ENCODE results near the gene PATL1. TPM values are rescaled to one million over a fixed set of nuclear protein-coding genes. Genes with fewer than 3 reads are reported as not detected.

The PATL1 gene
- total RNA-seq, 1 experiment from 2014 or later = 31.9 TPM

DNA sequence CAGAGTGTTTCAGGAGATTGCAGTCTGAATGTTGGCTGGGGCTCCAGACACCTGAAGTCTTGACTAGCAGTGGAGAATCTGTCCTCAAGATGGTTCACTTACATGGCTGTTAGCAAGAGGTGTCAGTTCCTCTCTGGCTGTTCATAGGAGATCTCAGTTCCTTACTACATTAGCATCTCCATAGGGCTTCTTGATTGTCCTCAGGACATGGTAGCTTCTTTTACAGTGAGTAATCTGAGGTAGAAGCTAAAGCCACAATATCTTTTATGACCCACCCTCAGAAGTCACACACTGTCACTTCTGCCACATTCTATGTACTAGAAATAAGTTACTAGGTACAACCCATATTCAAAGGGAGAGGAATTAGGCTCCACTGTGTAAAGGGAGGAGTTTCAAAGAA lies 10.5 kb upstream of the PATL1 start:
- no peaks in the 10 kb centered on the region for H3K79me2 ChIP-seq (ENCODE audit: low read length)
- H3K4me1 ChIP-seq (ENCODE audit: low read length) = no peaks in the 10 kb centered on the region
- no peaks in the 10 kb centered on the region for H4K20me1 ChIP-seq (ENCODE audit: insufficient read depth, low read depth, low read length)
- no peaks in the 10 kb centered on the region for H3K9me3 ChIP-seq (ENCODE audit: low read length)
- no peak overlapping the region for H2AFZ ChIP-seq (ENCODE audit: low read length)
- no peak overlapping the region for H3K4me3 ChIP-seq (ENCODE audit: low read length)
- H3K9me2 ChIP-seq (replicated peaks; ENCODE audit: insufficient read depth, low read length) = no peaks in the 10 kb centered on the region
- no peaks in the 10 kb centered on the region for H3K36me3 ChIP-seq (ENCODE audit: insufficient read depth, low read length)
- no peak overlapping the region for H3K4me2 ChIP-seq (ENCODE audit: low read depth, low read length, poor library complexity, severe bottlenecking)
- no peak overlapping the region for H3K9ac ChIP-seq (ENCODE audit: low read length)
- H3K27ac ChIP-seq (ENCODE audit: low read length) = no peak overlapping the region
- no peaks in the 10 kb centered on the region for H3K27me3 ChIP-seq (ENCODE audit: low read length)
- no peak for DNase-seq

DNA sequence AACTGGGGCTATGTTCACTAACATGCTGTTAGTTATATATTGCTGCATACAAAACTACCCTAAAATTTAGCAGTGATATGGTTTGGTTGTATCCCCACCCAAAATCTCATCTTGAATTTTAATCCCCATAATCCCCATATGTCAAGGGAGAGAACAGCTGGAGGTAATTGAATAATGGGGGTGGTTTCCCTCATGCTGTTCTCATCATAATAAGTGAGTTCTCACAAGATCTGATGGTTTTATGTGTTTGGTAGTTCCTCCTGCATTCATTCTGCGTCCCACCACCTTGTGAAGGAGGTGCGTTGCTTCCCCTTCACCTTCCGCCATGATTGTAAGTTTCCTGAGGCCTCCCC lies 10.0 kb upstream of the PATL1 start:
- H3K4me2 ChIP-seq (ENCODE audit: low read depth, low read length, poor library complexity, severe bottlenecking) = no peak overlapping the region
- no peaks in the 10 kb centered on the region for H3K9me3 ChIP-seq (ENCODE audit: low read length)
- no peaks in the 10 kb centered on the region for H3K4me1 ChIP-seq (ENCODE audit: low read length)
- no peaks in the 10 kb centered on the region for H3K9me2 ChIP-seq (replicated peaks; ENCODE audit: insufficient read depth, low read length)
- no peaks in the 10 kb centered on the region for H3K79me2 ChIP-seq (ENCODE audit: low read length)
- no peaks in the 10 kb centered on the region for H4K20me1 ChIP-seq (ENCODE audit: insufficient read depth, low read depth, low read length)
- DNase-seq = no peak
- H3K9ac ChIP-seq (ENCODE audit: low read length) = no peak overlapping the region
- no peaks in the 10 kb centered on the region for H3K27me3 ChIP-seq (ENCODE audit: low read length)
- no peaks in the 10 kb centered on the region for H3K36me3 ChIP-seq (ENCODE audit: insufficient read depth, low read length)
- H2AFZ ChIP-seq (ENCODE audit: low read length) = no peak overlapping the region
- H3K4me3 ChIP-seq (ENCODE audit: low read length) = no peak overlapping the region
- H3K27ac ChIP-seq (ENCODE audit: low read length) = no peak overlapping the region

DNA sequence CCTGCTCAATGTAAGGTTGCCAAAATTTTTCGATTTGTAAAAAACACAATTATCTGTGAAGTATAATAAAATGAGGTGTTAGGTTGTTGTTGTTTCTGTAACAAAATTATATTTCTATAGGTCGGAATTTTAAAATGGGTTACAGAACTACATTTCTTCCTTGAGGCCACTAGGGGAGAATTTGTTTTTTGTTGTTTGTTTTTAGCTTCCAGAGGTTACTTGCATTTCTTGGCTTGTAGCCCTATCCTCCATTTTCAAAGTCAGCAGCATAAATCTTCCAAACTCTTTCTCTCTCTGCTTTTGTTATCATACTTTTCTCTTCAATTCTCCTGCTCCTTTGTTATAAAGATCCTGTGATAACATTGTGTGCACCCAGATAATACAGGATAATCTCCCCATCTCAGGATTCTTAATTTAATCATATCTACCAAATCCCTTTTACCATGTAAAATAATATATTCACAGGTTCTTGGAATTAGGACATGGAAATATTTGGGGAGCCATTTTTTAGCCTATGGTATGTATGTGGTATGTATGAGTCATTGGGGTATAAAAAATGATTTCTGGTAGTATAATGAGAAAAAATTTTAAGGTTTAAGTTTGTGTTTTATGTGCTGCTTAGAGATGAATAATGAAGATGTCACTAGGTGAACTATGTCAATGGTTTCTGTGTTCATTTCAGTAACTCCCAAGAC lies 9.4 kb upstream of the PATL1 start:
- H3K4me2 ChIP-seq (ENCODE audit: low read depth, low read length, poor library complexity, severe bottlenecking) = no peak overlapping the region
- H4K20me1 ChIP-seq (ENCODE audit: insufficient read depth, low read depth, low read length) = no peaks in the 10 kb centered on the region
- H3K4me1 ChIP-seq (ENCODE audit: low read length) = no peaks in the 10 kb centered on the region
- no peaks in the 10 kb centered on the region for H3K9me2 ChIP-seq (replicated peaks; ENCODE audit: insufficient read depth, low read length)
- no peak for DNase-seq
- H3K9ac ChIP-seq (ENCODE audit: low read length) = no peak overlapping the region
- H3K4me3 ChIP-seq (ENCODE audit: low read length) = no peak overlapping the region
- no peaks in the 10 kb centered on the region for H3K79me2 ChIP-seq (ENCODE audit: low read length)
- H3K27me3 ChIP-seq (ENCODE audit: low read length) = no peaks in the 10 kb centered on the region
- H3K36me3 ChIP-seq (ENCODE audit: insufficient read depth, low read length) = no peaks in the 10 kb centered on the region
- no peaks in the 10 kb centered on the region for H3K9me3 ChIP-seq (ENCODE audit: low read length)
- no peak overlapping the region for H2AFZ ChIP-seq (ENCODE audit: low read length)
- H3K27ac ChIP-seq (ENCODE audit: low read length) = no peak overlapping the region

DNA sequence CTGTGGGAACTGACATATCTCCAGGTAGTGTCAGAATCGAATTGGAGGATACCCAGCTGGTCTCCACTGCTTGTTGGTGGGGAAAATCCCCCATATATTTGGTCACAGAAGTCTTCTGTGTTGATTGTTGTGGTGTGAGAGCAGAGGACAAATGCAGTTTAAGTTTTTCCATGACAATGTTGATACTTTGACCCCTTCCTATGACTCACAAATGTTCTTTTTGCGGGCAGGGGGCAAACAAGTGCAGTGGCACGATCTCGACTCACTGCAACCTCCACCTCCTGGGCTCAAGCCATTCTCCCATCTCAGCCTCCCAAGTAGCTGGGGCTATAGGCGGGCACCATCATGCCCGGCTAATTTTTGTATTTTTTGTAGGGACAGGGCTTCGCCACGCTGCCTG lies 7.4 kb upstream of the PATL1 start:
- no peak overlapping the region for H3K4me3 ChIP-seq (ENCODE audit: low read length)
- H4K20me1 ChIP-seq (ENCODE audit: insufficient read depth, low read depth, low read length) = no peaks in the 10 kb centered on the region
- no peak overlapping the region for H3K4me2 ChIP-seq (ENCODE audit: low read depth, low read length, poor library complexity, severe bottlenecking)
- H3K27ac ChIP-seq (ENCODE audit: low read length) = no peak overlapping the region
- no peaks in the 10 kb centered on the region for H3K9me2 ChIP-seq (replicated peaks; ENCODE audit: insufficient read depth, low read length)
- H3K79me2 ChIP-seq (ENCODE audit: low read length) = no peaks in the 10 kb centered on the region
- DNase-seq = no peak
- H2AFZ ChIP-seq (ENCODE audit: low read length) = no peak overlapping the region
- H3K4me1 ChIP-seq (ENCODE audit: low read length) = peaks cover 2% of the 10 kb centered on the region; the same call in 1 of the 2 replicates
- H3K9me3 ChIP-seq (ENCODE audit: low read length) = no peaks in the 10 kb centered on the region
- H3K27me3 ChIP-seq (ENCODE audit: low read length) = no peaks in the 10 kb centered on the region
- no peak overlapping the region for H3K9ac ChIP-seq (ENCODE audit: low read length)
- no peaks in the 10 kb centered on the region for H3K36me3 ChIP-seq (ENCODE audit: insufficient read depth, low read length)

DNA sequence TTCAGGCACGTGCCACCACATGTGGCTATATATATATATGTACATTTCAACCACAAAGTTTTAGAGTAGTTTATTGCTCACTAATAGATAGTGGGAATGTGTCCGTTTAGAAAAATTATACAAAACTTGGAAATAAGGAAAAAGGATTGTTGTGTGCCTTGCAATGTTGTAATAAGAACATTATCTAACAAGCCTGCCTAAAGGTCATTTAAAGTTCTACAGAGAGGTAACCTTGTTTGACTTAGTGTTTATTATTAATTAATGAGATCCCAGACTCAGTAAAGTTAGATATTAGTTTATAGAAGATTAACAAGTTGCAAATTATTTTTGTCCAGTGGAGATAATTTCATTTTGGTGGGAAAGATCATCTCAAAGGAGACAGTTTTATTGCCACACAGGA lies 5.5 kb upstream of the PATL1 start:
- Histone ChIP-seq H2AFZ (ENCODE audit: low read length) (no peak overlapping the region), H3K27me3 (ENCODE audit: low read length) (no peaks in the 10 kb centered on the region), H3K9ac (ENCODE audit: low read length) (no peak overlapping the region), H3K36me3 (ENCODE audit: insufficient read depth, low read length) (no peaks in the 10 kb centered on the region), H3K4me2 (ENCODE audit: low read depth, low read length, poor library complexity, severe bottlenecking) (no peak overlapping the region), H3K4me1 (ENCODE audit: low read length) (peaks cover 11% of the 10 kb centered on the region), H3K9me3 (ENCODE audit: low read length) (no peaks in the 10 kb centered on the region), H3K4me3 (ENCODE audit: low read length) (no peak overlapping the region), H3K9me2 (replicated peaks; ENCODE audit: insufficient read depth, low read length) (no peaks in the 10 kb centered on the region), H3K79me2 (ENCODE audit: low read length) (no peaks in the 10 kb centered on the region), H4K20me1 (ENCODE audit: insufficient read depth, low read depth, low read length) (no peaks in the 10 kb centered on the region), H3K27ac (ENCODE audit: low read length) (no peak overlapping the region)
- no peak for DNase-seq

DNA sequence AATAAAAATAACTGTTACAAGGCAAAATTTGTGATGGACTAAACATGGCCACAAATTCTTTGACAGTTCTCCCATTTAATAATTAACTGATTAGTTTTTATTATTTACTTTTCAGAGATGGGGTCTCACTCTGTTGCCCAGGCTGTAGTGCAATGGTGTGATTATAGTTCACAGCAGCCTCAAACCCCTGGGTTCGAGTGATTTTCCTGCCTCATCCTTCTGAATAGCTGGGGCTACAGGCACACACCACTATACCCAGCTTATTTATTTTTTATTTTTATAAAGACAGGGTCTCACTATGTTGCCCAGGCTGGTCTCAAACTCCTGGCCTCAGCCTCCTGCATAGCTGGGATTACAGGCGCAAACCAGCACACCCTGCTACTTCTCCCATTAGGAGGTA lies 4.5 kb upstream of the PATL1 start:
- no peak for DNase-seq
- Histone ChIP-seq H3K79me2 (ENCODE audit: low read length) (peaks cover 4% of the 10 kb centered on the region), H3K9ac (ENCODE audit: low read length) (no peak overlapping the region), H4K20me1 (ENCODE audit: insufficient read depth, low read depth, low read length) (0 out of 2 replicates have a peak, but pooled peaks cover under 1% of the 10 kb centered on the region), H3K4me2 (ENCODE audit: low read depth, low read length, poor library complexity, severe bottlenecking) (no peak overlapping the region), H2AFZ (ENCODE audit: low read length) (no peak overlapping the region), H3K27me3 (ENCODE audit: low read length) (no peaks in the 10 kb centered on the region), H3K4me3 (ENCODE audit: low read length) (no peak overlapping the region), H3K4me1 (ENCODE audit: low read length) (peaks cover 13% of the 10 kb centered on the region), H3K27ac (ENCODE audit: low read length) (no peak overlapping the region), H3K9me3 (ENCODE audit: low read length) (no peaks in the 10 kb centered on the region), H3K36me3 (ENCODE audit: insufficient read depth, low read length) (no peaks in the 10 kb centered on the region), H3K9me2 (replicated peaks; ENCODE audit: insufficient read depth, low read length) (no peaks in the 10 kb centered on the region)

DNA sequence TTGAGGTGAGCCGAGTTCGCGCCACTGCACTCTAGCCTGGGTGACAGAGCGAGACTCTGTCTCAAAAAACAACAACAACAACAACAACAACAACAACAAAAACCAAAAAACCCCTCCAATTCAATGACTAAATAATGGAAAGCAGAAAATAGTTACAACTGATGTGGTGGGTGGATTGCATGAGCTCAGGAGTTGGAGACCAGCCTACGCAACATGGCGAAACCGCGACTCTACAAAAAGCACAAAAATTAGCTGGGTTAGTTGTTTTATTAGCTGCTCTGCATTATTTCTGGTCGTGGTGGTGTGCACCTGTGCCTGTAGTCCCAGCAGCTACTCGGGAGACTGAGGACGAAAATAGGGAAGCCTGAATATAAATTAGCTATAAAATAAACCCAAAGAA lies 2.6 kb upstream of the PATL1 start:
- no peaks in the 10 kb centered on the region for H3K27me3 ChIP-seq (ENCODE audit: low read length)
- no peak for DNase-seq
- no peaks in the 10 kb centered on the region for H3K9me3 ChIP-seq (ENCODE audit: low read length)
- no peak overlapping the region for H3K4me2 ChIP-seq (ENCODE audit: low read depth, low read length, poor library complexity, severe bottlenecking)
- H3K9me2 ChIP-seq (replicated peaks; ENCODE audit: insufficient read depth, low read length) = no peaks in the 10 kb centered on the region
- no peak overlapping the region for H3K27ac ChIP-seq (ENCODE audit: low read length)
- peaks cover 7% of the 10 kb centered on the region; the same call in 1 of the 2 replicates for H3K36me3 ChIP-seq (ENCODE audit: insufficient read depth, low read length)
- H3K79me2 ChIP-seq (ENCODE audit: low read length) = peaks cover 22% of the 10 kb centered on the region
- H4K20me1 ChIP-seq (ENCODE audit: insufficient read depth, low read depth, low read length) = peaks cover 10% of the 10 kb centered on the region; the same call in 1 of the 2 replicates
- H3K4me3 ChIP-seq (ENCODE audit: low read length) = no peak overlapping the region
- H2AFZ ChIP-seq (ENCODE audit: low read length) = no peak overlapping the region
- no peak overlapping the region for H3K9ac ChIP-seq (ENCODE audit: low read length)
- peaks cover 29% of the 10 kb centered on the region for H3K4me1 ChIP-seq (ENCODE audit: low read length)

DNA sequence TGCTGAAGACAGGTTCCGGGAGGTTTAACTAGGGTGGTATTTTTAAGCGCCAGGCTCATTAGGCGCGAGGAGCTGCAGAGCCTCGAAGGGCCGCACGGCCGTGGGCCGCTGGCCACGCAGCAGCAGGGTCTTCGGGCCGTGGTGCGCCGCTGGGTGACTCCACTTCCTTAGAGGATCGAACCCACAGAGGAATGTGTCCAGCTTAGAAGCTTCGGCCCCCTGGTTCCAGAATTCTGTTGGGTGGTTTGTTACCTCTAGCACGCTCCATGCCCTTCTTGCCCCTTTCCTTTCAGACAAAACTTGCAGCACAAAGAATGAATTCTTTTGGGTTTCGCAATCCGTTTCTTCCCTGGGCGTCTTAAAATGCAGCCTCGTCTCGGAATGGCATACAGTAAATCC lies 773 bp upstream of the PATL1 start:
- peak overlapping the region; percentile 96 for H3K4me3 ChIP-seq (ENCODE audit: low read length)
- H3K4me1 ChIP-seq (ENCODE audit: low read length) = peaks cover 35% of the 10 kb centered on the region
- peak overlapping the region; percentile 89 for H2AFZ ChIP-seq (ENCODE audit: low read length)
- no peaks in the 10 kb centered on the region for H3K9me2 ChIP-seq (replicated peaks; ENCODE audit: insufficient read depth, low read length)
- DNase-seq = no peak
- H3K9ac ChIP-seq (ENCODE audit: low read length) = peak overlapping the region; percentile 79
- no peaks in the 10 kb centered on the region for H3K9me3 ChIP-seq (ENCODE audit: low read length)
- H4K20me1 ChIP-seq (ENCODE audit: insufficient read depth, low read depth, low read length) = peaks cover 10% of the 10 kb centered on the region; the same call in 1 of the 2 replicates
- H3K27ac ChIP-seq (ENCODE audit: low read length) = peak overlapping the region; percentile 59
- H3K27me3 ChIP-seq (ENCODE audit: low read length) = no peaks in the 10 kb centered on the region
- H3K79me2 ChIP-seq (ENCODE audit: low read length) = peaks cover 39% of the 10 kb centered on the region
- peaks cover 19% of the 10 kb centered on the region for H3K36me3 ChIP-seq (ENCODE audit: insufficient read depth, low read length)
- peak overlapping the region; percentile 98 for H3K4me2 ChIP-seq (ENCODE audit: low read depth, low read length, poor library complexity, severe bottlenecking)

Data from Karpas-422 (cell line).